Uterus (tissue), 2 donors: ENCODE results near the gene RPL27A.

ENCODE experiments used
- CTCF ChIP-seq, 4 experiments: fragments of 200-600 bp in 2 of 4; fragments of 450-650 bp in 2 of 4; sonication (generic) in 2 of 4; IDR thresholded peaks; one replicate each; pipeline ENCODE4 v1.5.1; 2016 to 2019; ENCODE audit warnings: antibody characterized with exemption in 4 of 4, mild to moderate bottlenecking in 2 of 4, moderate library complexity in 1 of 4
- POLR2A ChIP-seq, 2 donors: fragments of 450-650 bp; IDR thresholded peaks; one replicate each; pipeline ENCODE4 v1.6.1; 2016; ENCODE audit warnings: antibody characterized with exemption in 2 of 2, mild to moderate bottlenecking in 1 of 2, moderate library complexity in 1 of 2

GRCh38 chr11:8706673-8707432 is 24.3 kb downstream of the RPL27A start:
- no peak for TF ChIP-seq CTCF (IDR thresholded peaks at IDR 0.05)
- TF ChIP-seq POLR2A (IDR thresholded peaks at IDR 0.05), result no peak
